Measurements from ENCODE around the gene HDAC8. TPM values are rescaled to one million over a fixed set of nuclear protein-coding genes. Genes with fewer than 3 reads are reported as not detected.

HDAC8 gene
- total RNA-seq, 4 donors from 2014 or later = 16.3 to 27.0 (median 20.2) TPM

DNA sequence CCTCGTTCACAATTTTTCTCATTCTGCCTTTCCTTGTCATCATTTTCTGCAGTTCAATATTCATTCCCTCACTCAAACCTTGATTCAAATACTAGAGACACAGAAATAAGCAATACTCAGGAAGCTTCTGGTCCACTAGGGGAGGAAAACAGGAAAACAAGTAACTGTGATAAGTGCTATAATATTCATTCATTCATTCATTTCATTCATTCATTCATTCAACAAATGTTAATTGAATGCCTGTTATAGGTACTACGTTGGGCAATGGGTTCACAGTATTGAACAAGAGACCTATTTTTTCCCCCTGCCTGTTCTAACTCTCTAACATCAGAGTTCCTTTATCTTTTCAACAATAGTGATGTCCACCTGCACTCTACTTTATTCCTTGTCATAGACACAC, 104.0 kb downstream of the HDAC8 start:
- Histone ChIP-seq H3K4me3 (no peak overlapping the region), H3K27me3 (no peaks in the 10 kb centered on the region), H3K9me3 (no peaks in the 10 kb centered on the region), H3K27ac (no peak overlapping the region), H3K4me1 (no peaks in the 10 kb centered on the region), H3K36me3 (no peaks in the 10 kb centered on the region)
- 66% methylated on average over 2 of the region's 2 CpGs for WGBS
- DNase-seq (ENCODE audit: low spot score in 2 of 2) = no peak
- TF ChIP-seq POLR2AphosphoS5 (IDR thresholded peaks at IDR 0.05) (no peak), POLR2A (IDR thresholded peaks at IDR 0.05) (no peak), EP300 (IDR thresholded peaks at IDR 0.05) (no peak)
- TF ChIP-seq, protein P1, sequence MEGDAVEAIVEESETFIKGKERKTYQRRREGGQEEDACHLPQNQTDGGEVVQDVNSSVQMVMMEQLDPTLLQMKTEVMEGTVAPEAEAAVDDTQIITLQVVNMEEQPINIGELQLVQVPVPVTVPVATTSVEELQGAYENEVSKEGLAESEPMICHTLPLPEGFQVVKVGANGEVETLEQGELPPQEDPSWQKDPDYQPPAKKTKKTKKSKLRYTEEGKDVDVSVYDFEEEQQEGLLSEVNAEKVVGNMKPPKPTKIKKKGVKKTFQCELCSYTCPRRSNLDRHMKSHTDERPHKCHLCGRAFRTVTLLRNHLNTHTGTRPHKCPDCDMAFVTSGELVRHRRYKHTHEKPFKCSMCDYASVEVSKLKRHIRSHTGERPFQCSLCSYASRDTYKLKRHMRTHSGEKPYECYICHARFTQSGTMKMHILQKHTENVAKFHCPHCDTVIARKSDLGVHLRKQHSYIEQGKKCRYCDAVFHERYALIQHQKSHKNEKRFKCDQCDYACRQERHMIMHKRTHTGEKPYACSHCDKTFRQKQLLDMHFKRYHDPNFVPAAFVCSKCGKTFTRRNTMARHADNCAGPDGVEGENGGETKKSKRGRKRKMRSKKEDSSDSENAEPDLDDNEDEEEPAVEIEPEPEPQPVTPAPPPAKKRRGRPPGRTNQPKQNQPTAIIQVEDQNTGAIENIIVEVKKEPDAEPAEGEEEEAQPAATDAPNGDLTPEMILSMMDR (IDR thresholded peaks at IDR 0.05) = no peak

DNA sequence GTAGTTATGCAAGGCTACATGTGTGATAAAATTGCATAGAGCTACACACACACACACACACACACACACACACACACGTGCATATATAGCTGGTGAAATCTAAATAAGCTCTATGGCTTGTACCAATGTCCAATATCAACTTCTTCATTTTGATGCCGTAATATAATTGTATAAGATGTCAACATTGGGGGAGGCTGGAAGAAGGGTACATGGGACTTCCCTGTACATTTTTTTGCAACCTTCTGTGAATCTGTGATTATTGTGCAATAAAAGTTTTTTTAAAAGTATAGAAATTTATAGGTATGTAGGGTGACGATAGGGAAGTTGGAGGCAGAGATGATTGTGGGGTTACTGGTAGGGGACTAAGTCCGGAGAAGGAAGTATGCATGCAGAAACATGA, 105.5 kb downstream of the HDAC8 start:
- TF ChIP-seq POLR2A (IDR thresholded peaks at IDR 0.05) (no peak), EP300 (IDR thresholded peaks at IDR 0.05) (no peak), POLR2AphosphoS5 (IDR thresholded peaks at IDR 0.05) (no peak)
- TF ChIP-seq, protein P1 (IDR thresholded peaks at IDR 0.05) = no peak
- Histone ChIP-seq H3K4me1 (no peaks in the 10 kb centered on the region), H3K27me3 (no peaks in the 10 kb centered on the region), H3K36me3 (no peaks in the 10 kb centered on the region), H3K9me3 (no peaks in the 10 kb centered on the region), H3K27ac (no peak overlapping the region), H3K4me3 (no peak overlapping the region)
- WGBS = 80% methylated on average over 4 of the region's 4 CpGs
- no peak for DNase-seq (ENCODE audit: low spot score in 2 of 2)

DNA sequence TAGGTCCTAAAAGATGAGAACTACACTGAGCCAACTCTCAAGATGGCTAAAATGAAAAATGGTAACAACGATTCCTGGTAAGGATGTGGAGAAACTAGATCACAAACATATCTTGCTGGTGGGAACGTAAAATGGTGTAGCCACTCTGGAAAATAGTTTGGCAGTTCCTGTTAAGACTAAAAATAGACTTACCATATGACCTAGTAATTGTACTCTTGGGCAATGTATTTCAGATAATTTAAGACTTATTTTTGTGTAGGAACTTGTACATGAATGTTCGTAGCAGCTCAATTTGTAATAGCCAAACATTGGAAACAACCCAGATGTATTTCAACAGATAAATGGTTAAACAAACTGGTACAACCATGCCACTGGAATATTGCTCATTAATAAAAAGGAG, 106.2 kb downstream of the HDAC8 start:
- no peaks in the 10 kb centered on the region for H3K4me1 ChIP-seq
- no peak overlapping the region for H3K27ac ChIP-seq
- H3K36me3 ChIP-seq = no peaks in the 10 kb centered on the region
- 70% methylated on average over 3 of the region's 3 CpGs for WGBS
- DNase-seq (ENCODE audit: low spot score in 2 of 2) = no peak
- TF ChIP-seq POLR2A (IDR thresholded peaks at IDR 0.05) (no peak), POLR2AphosphoS5 (IDR thresholded peaks at IDR 0.05) (no peak), EP300 (IDR thresholded peaks at IDR 0.05) (no peak)
- TF ChIP-seq, protein P1 (IDR thresholded peaks at IDR 0.05) = no peak
- H3K4me3 ChIP-seq = no peak overlapping the region
- no peaks in the 10 kb centered on the region for H3K27me3 ChIP-seq
- H3K9me3 ChIP-seq = no peaks in the 10 kb centered on the region

DNA sequence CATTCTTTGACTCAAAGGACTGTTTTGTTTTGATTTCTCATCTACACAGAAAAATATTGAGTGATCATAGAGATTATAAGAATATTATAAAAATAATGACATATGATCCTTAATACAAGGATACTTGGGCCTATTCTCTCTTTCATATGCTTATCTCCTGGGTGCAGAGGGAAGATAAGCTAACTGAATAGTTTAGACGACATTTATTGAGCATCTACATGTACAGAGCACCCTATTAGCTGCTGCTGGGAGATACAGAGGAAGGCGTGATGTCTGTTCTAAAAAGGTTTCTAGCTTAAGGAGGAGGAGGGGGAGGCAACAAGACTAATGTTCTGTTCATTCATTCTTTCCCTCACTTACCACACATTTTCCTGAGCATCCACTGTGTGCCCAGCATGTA, 106.8 kb downstream of the HDAC8 start:
- Histone ChIP-seq H3K27ac (no peak overlapping the region), H3K36me3 (no peaks in the 10 kb centered on the region), H3K4me1 (no peaks in the 10 kb centered on the region), H3K4me3 (no peak overlapping the region), H3K27me3 (no peaks in the 10 kb centered on the region), H3K9me3 (no peaks in the 10 kb centered on the region)
- 58% methylated on average over 2 of the region's 2 CpGs for WGBS
- TF ChIP-seq POLR2AphosphoS5 (IDR thresholded peaks at IDR 0.05) (no peak), POLR2A (IDR thresholded peaks at IDR 0.05) (no peak), EP300 (IDR thresholded peaks at IDR 0.05) (no peak)
- TF ChIP-seq, protein P1 (IDR thresholded peaks at IDR 0.05) = no peak
- DNase-seq (ENCODE audit: low spot score in 2 of 2) = no peak

DNA sequence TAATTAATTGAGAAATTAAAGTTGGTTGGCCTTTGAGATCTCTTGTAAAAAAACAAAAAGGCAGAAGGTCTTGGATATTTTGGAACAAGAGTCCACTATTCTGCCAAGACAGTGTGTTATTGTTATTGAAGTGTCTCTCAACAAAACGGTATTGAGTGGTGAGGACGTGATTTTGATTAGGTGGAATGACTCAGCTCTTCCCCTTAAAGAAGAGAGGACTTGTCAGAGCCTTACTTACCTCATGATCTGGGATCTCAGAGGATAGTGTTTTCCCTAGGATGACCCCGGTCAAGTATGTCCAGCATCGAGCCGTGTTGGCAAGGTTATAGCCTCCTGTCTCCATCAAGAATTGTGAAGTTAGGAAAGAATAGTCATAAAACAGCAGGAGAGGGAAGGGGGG, 110.9 kb downstream of the HDAC8 start:
- Histone ChIP-seq H3K27me3 (no peaks in the 10 kb centered on the region), H3K4me3 (no peak overlapping the region), H3K9me3 (no peaks in the 10 kb centered on the region), H3K4me1 (no peaks in the 10 kb centered on the region), H3K36me3 (no peaks in the 10 kb centered on the region), H3K27ac (no peak overlapping the region)
- no peak for TF ChIP-seq EP300 (IDR thresholded peaks at IDR 0.05)
- no peak for TF ChIP-seq POLR2A (IDR thresholded peaks at IDR 0.05)
- TF ChIP-seq POLR2AphosphoS5 (IDR thresholded peaks at IDR 0.05) = no peak
- TF ChIP-seq, protein P1 (IDR thresholded peaks at IDR 0.05) = no peak
- no peak for DNase-seq (ENCODE audit: low spot score in 2 of 2)
- 53% methylated on average over 5 of the region's 5 CpGs for whole genome bisulfite sequencing

All from suprapubic skin (tissue), 4 donors.